Stimulated activated CD4-positive, alpha-beta T cell treated with anti-CD3 and anti-CD28 coated beads, Interleukin-4, amount 100 ng/mL, for 4 hours (primary cell): ENCODE data around the gene NT5E.
"Not testable (repeated sequence)": the region's sequence is repeated elsewhere in the genome, so short reads cannot be mapped to it uniquely, and the experiment has no call there.

Experiments
- DNase-seq, 2 experiments: peaks; one replicate each; pipeline ENCODE4 v3.0.0-alpha.2; 2020

Gene NT5E

GRCh38 chr6:85449818-85450759 lies at the start of gene NT5E:
NT5E (plus strand) TSS chr6:85450083; CDS start chr6:85450140, 57 bp downstream.
- peak; percentile 7 to 16 for DNase-seq

DNA sequence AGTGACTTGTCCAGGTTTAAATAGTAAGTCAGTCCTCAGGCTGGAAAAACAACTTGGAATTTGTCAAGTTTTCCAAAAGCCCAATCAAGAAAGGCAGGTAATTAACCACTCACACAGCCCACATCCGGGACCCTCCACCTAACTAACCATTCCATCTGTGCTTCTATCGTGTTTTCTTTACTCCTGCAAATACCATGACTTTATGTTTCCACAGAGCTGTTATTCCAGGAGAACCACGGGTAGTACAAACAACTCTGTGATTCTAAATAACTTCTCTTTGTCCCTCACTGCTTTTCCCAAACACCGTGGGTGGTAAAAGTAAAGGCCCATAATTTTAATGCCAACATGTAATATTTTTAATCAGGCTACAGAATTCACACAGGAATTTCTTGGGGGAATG lies 49.6 kb upstream of the NT5E start:
- no peak for DNase-seq

DNA sequence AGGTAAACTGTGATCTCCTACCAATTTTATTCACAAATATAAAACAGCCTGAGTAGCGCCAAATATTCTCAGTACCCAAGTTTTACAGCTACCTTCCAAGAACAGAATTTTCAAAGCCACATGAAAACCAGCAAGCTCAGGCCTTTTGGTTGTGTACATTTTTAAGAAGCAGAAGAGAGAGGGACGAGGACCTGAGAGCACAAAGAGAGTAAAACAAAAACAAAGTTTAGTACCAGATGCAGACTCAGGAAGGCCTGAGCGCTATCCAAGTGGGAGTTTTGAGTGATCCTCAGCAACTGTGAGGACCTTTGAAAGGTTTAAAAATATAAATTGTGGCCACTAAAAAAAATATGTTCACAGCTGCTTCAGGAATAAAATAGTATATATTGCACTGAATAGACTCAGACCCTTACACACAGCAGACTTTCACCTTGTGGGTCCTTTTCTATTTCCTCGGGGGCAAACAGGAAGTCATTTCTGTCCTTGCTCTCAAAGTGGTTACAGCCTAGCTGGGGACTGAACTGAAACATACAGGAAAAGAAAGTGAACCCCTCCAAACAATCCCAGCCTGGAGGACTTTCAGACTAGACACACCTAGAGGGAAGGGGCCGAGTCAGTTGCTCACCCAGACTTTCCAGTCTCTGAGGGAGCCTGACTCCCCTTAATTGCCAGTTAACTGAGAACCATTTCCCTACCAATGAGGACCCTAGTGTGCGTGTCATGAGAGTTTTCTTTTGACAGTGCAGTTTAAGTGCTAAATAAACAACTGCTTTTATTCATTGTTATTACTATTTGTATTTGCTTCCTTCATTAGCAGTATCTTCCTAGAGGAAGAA lies 48.5 kb upstream of the NT5E start:
- DNase-seq = no peak

DNA sequence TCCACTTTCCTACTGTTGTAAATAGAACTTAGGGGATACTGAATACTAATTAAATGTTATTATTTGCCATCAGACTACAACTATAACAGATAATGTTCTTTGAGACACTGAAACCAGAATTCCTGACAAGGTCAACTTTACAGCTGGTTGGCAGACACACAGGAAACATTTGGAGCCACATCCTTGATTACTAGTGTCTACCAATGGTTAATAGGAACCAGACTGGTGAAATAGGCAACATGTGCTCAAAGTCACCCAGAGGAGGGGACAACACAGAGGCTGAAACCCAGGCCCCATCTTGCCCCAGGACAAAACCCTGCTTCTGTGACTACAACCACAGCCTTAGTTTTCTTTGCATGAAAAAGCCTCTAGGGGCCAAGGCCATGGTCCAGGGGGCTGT lies 47.8 kb upstream of the NT5E start:
- no peak for DNase-seq

GRCh38 chr6:85402922-85403321 lies 47.0 kb upstream of the NT5E start:
- no peak for DNase-seq

- no peak for DNase-seq
These were observed 46.4 kb upstream of the NT5E start for GRCh38 chr6:85403331-85404015.

DNA sequence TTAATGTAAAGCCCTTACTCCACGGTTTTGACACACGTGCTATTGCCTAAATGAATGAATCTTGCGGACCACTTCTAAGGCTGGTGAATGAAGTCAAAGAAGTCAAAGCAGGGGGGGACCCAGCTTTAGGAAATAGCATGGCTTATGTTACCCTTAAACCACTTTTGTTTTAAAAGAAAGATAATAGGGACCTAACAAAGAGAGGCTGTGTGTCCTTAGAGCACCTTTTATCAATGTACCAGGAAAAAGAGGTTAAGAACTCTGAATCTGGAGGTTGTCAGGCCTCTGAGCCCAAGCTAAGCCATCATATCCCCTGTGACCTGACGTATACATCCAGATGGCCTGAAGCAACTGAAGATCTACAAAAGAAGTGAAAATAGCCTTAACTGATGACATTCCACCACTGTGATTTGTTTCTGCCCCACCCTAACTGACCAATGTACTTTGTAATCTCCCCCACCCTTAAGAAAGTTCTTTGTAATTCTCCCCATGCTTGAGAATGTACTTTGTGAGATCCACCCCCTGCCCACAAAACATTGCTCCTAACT lies 45.8 kb upstream of the NT5E start:
- DNase-seq = not testable (repeated sequence)

DNA sequence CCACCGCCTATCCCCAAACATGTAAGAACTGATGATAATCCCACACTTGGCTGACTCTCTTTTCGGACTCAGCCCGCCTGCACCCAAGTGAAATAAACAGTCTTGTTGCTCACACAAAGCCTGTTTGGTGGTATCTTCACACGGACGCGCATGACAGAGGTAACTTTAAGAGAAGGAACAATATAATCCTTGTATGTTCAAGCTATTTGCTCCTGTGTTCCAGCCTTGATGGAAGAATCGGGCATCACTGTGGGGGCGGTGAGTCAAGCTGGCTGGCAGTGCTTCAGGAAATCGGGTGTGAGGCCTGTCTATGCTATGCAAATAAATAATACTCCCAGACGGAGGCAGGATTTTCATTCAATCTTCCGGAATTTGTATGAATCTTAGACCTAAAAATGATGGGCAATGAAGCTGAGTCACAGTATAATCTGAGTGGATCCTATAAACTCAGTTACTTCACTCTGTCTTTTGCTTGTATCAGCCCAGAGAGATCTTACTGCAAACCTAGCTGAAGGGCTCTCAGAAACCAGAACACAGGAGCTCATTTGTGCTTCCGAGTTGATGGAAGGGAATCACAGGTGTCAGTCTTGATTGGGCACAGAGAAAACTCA lies 45.2 kb upstream of the NT5E start:
- DNase-seq = no peak

- no peak for DNase-seq
These were observed 44.6 kb upstream of the NT5E start for GRCh38 chr6:85405175-85405852.

GRCh38 chr6:85405853-85406198 lies 44.1 kb upstream of the NT5E start:
- DNase-seq = no peak

- DNase-seq = no peak
These were observed 43.2 kb upstream of the NT5E start for GRCh38 chr6:85406641-85407075.

GRCh38 chr6:85408039-85408438 lies 41.8 kb upstream of the NT5E start:
- DNase-seq = no peak

DNA sequence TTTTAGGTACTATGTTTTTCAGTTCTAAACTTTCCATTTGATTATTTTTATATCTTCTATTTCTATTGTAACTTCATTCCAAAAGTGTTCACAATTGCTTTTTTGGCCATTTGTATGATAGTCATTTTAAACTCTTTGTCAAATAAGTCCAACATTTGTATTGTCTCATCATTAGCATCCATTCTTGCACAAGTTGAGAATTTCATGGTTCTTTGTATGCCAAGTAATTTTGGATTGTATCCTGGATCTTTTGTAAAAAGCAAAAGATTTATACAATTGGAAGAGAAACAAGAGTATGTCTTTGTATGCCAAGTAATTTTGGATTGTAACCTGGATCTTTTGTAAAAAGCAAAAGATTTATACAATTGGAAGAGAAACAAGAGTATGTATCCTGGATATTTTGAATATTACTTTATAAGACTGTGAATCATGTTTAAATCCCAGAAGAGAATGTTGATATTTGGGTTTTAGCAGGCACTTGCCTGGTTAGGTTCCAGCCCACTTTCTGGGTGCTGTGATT lies 36.9 kb upstream of the NT5E start:
- DNase-seq = no peak

DNA sequence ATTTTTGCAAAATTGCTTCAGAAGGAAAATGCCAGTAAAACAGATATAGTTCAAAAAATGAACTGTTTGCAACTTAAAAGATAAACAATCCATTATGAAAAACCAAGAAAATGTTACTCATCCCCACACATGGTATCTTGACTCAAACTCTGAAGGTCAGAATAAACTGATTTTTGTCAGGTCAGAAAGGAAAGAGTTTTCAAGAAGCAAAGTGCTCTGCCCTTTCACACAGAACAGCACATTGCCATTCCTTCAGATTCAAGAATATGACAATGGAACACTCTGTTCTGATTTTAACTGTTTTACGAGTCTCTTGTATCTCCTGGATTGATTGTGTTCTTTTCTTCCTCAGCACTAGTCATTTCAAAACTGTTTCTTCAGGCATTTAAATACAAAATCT lies 33.8 kb upstream of the NT5E start:
- DNase-seq = no peak

GRCh38 chr6:85416766-85417165 lies 33.1 kb upstream of the NT5E start:
- no peak for DNase-seq

DNA sequence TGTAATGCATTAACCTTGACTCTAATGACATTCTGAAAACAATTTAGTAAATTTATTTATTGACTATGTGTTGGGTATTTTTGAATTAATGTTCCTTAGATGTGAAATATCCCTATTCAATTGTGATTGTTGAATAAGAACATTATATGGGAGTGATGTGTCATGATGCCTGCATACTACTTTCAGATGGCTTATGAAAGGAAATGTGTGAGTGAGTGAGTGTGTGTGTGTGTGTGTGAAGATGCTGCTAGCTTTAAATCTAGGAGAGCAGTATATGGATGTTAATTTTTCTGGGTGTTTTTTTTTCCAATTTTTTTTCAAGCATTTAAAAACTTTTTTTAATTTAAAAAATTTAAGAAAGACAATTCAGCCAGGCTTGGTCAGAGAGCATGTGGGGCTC lies 32.5 kb upstream of the NT5E start:
- no peak for DNase-seq

- DNase-seq = no peak
These were observed 31.8 kb upstream of the NT5E start for GRCh38 chr6:85418059-85418458.

GRCh38 chr6:85419046-85419759 lies 30.7 kb upstream of the NT5E start:
- DNase-seq = no peak

DNA sequence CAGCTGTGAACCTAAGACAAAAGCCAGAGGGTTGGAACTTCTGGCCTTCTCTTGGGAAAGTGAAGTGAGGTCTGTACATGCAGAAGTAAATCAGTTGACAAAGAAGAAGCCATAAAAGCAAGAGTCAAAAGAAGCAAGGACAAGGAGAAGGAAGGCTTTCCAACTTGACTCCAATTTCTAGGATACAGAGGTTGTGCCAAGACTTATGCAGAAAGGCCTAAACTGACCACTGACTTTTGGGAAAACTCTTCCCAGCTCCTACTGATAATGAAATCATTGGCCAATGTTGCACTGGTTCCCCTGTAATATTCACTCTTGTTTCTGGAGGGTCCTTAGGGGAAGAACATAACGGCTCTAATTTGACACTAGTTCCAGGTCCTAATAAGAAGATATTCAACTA lies 29.3 kb upstream of the NT5E start:
- DNase-seq = no peak

DNA sequence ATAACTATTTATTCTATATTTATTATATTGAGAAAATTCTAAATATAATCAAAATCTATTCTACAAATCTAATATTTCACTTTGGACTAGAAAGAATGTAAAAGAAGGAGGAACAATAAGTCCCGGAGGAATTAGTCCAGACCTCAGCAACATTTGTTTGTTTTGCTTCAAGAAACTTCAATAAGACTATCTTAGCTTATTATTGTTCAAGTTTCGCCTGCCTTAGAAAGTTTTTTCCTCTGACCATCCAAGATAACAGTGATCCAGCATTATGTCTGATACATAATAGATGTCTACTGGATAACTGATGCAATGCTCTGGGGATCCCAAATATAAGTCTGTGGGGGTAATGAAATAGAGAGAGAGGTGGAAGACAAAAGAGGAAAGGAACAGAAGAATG lies 28.7 kb upstream of the NT5E start:
- DNase-seq = no peak

GRCh38 chr6:85421972-85422371 lies 27.9 kb upstream of the NT5E start:
- no peak for DNase-seq
